Chondrocyte (in vitro differentiated cells): ENCODE measurements around the gene NELL2. TPM values are rescaled to one million over a fixed set of nuclear protein-coding genes. Genes with fewer than 3 reads are reported as not detected.
A peak's percentile ranks its signal among the peaks of the same experiment; 100 is the strongest.

Source experiments
- DNase-seq: peaks from one replicate; pipeline ENCODE4 v3.0.0; 2021; ENCODE audit warnings: mixed read lengths, low spot score
- H3K27ac Mint-ChIP-seq: one replicate; pipeline ENCODE4 v1.8.0; 2021; ENCODE audit warnings: mild to moderate bottlenecking, moderate library complexity, mixed read lengths; ENCODE audit not compliant: unreplicated experiment
- H3K27me3 Mint-ChIP-seq: 2 replicates; pipeline ENCODE4 v1.8.0; 2021; ENCODE audit warnings: low read depth, mixed read lengths
- H3K36me3 Mint-ChIP-seq: 2 replicates; pipeline ENCODE4 v1.8.0; 2021; ENCODE audit warnings: low read depth, mixed read lengths
- H3K4me1 Mint-ChIP-seq: 2 replicates; pipeline ENCODE4 v1.8.0; 2021; ENCODE audit warnings: low read depth, mild to moderate bottlenecking, mixed read lengths
- H3K4me3 Mint-ChIP-seq: one replicate; pipeline ENCODE4 v1.8.0; 2021; ENCODE audit warnings: mild to moderate bottlenecking, moderate library complexity, mixed read lengths; ENCODE audit not compliant: unreplicated experiment
- H3K9me3 Mint-ChIP-seq: 2 replicates; pipeline ENCODE4 v1.8.0; 2021; ENCODE audit warnings: low read depth, mixed read lengths
- CTCF ChIP-seq: fragments of 200-600 bp; sonication (generic); IDR thresholded peaks from 2 replicates; pipeline ENCODE4 v1.5.0; 2021; ENCODE audit warnings: antibody characterized with exemption, mild to moderate bottlenecking, moderate library complexity
- total RNA-seq: library from RNA; stranded (reverse); gene quantifications from 3 replicates; pipeline ENCODE4 v1.2.1, GENCODE V29; 2021

The NELL2 gene
- total RNA-seq, 1 donor from 2014 or later, result not detected

GRCh38 chr12:44779766-44780165 lies 96.3 kb downstream of the NELL2 start:
- no peaks in the 10 kb centered on the region for H3K36me3 Mint-ChIP-seq
- TF ChIP-seq CTCF, result no peak
- H3K27me3 Mint-ChIP-seq, result peaks cover 6% of the 10 kb centered on the region
- DNase-seq, result no peak
- no peaks in the 10 kb centered on the region for H3K4me1 Mint-ChIP-seq
- peaks cover 9% of the 10 kb centered on the region for H3K9me3 Mint-ChIP-seq
- H3K27ac Mint-ChIP-seq, result no peak overlapping the region
- H3K4me3 Mint-ChIP-seq, result no peak overlapping the region

GRCh38 chr12:44778863-44779262 lies 97.3 kb downstream of the NELL2 start:
- no peaks in the 10 kb centered on the region for H3K4me1 Mint-ChIP-seq
- no peak for TF ChIP-seq CTCF
- H3K27me3 Mint-ChIP-seq, result peaks cover 4% of the 10 kb centered on the region
- no peaks in the 10 kb centered on the region for H3K36me3 Mint-ChIP-seq
- no peak overlapping the region for H3K27ac Mint-ChIP-seq
- no peak overlapping the region for H3K4me3 Mint-ChIP-seq
- peaks cover 9% of the 10 kb centered on the region for H3K9me3 Mint-ChIP-seq
- no peak for DNase-seq

- Mint-ChIP-seq H3K27ac (no peak overlapping the region), H3K4me3 (no peak overlapping the region), H3K27me3 (peaks cover 2% of the 10 kb centered on the region), H3K36me3 (no peaks in the 10 kb centered on the region), H3K4me1 (no peaks in the 10 kb centered on the region), H3K9me3 (peaks cover 9% of the 10 kb centered on the region)
- no peak for DNase-seq
- TF ChIP-seq CTCF, result no peak
These were observed 99.1 kb downstream of the NELL2 start for GRCh38 chr12:44777044-44777443.

- peaks cover 3% of the 10 kb centered on the region for H3K9me3 Mint-ChIP-seq
- H3K4me1 Mint-ChIP-seq, result no peaks in the 10 kb centered on the region
- H3K27ac Mint-ChIP-seq, result no peak overlapping the region
- peaks cover 2% of the 10 kb centered on the region for H3K27me3 Mint-ChIP-seq
- no peak for DNase-seq
- no peak overlapping the region for H3K4me3 Mint-ChIP-seq
- H3K36me3 Mint-ChIP-seq, result no peaks in the 10 kb centered on the region
- no peak for TF ChIP-seq CTCF
These were observed 100.2 kb downstream of the NELL2 start for GRCh38 chr12:44775901-44776300.

- no peaks in the 10 kb centered on the region for H3K4me1 Mint-ChIP-seq
- TF ChIP-seq CTCF, result peak; percentile 76
- no peak for DNase-seq
These were observed 101.2 kb downstream of the NELL2 start for GRCh38 chr12:44774815-44775411.

More at GRCh38 chr12:44774815-44775411, 101.2 kb downstream of the NELL2 start:
- Mint-ChIP-seq H3K4me3 (no peak overlapping the region), H3K27ac (no peak overlapping the region), H3K27me3 (peaks cover 2% of the 10 kb centered on the region), H3K36me3 (no peaks in the 10 kb centered on the region), H3K9me3 (no peaks in the 10 kb centered on the region)
